Activated CD4-positive, alpha-beta T cell treated with anti-CD3 and anti-CD28 coated beads, Interleukin-2, amount 10 ng/mL, durations not matched to agents 24 days and 14 days (primary cell): ENCODE data around the gene PHOX2A. TPM values are rescaled to one million over a fixed set of nuclear protein-coding genes. Genes with fewer than 3 reads are reported as not detected.

ENCODE experiments used
- DNase-seq: peaks from one replicate; pipeline ENCODE4 v3.0.0; 2022
- H3K27ac Mint-ChIP-seq: one replicate; pipeline ENCODE4 v1.8.0; 2022; ENCODE audit warnings: mild to moderate bottlenecking, mixed read lengths
- H3K27me3 Mint-ChIP-seq: one replicate; pipeline ENCODE4 v1.8.0; 2022; ENCODE audit warnings: mixed read lengths
- H3K36me3 Mint-ChIP-seq: one replicate; pipeline ENCODE4 v1.8.0; 2022; ENCODE audit warnings: low read depth, mild to moderate bottlenecking, mixed read lengths
- H3K4me1 Mint-ChIP-seq: one replicate; pipeline ENCODE4 v1.8.0; 2021; ENCODE audit warnings: mixed read lengths
- H3K4me3 Mint-ChIP-seq: one replicate; pipeline ENCODE4 v1.8.0; 2022; ENCODE audit warnings: mild to moderate bottlenecking, moderate library complexity, mixed read lengths
- H3K9me3 Mint-ChIP-seq: one replicate; pipeline ENCODE4 v1.8.0; 2021; ENCODE audit warnings: mixed read lengths
- intact Hi-C: fragments of 100-400 bp; cut with micrococcal nuclease; formaldehyde crosslinking; loops from one replicate; pipeline ENCODE4 v1.15.1; 2023
- total RNA-seq: library from RNA; stranded (reverse); gene quantifications from 2 replicates; pipeline ENCODE4 v1.2.3, GENCODE V29; 2022

The PHOX2A gene
- total RNA-seq, 1 donor from 2014 or later = not detected

GRCh38 chr11:72243173-72244059 is 560 bp downstream of the PHOX2A start:
- H3K9me3 Mint-ChIP-seq = no peaks in the 10 kb centered on the region
- intact Hi-C loops = no loop called here

DNA sequence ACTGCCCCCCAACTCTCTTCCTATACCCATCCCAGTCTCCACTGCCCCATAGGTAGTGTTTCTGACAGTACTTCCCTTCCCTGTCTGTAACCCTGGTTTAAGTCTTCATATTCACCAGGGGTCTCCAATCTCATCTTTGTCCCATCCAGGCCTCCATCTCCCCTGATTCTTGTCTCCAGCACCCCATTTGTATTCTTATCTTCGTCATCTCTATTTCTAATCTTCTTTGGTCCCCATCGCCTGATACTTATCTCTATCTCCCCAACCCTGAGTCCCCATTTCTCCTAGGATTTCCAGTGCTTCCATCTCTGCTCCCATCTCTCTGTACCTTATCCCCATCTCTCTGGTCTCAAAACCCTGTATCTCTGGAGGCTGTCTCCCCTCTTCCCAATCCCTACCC is 1.8 kb downstream of the PHOX2A start:
- no peak for DNase-seq
- H3K36me3 Mint-ChIP-seq = peaks cover 15% of the 10 kb centered on the region
- H3K27ac Mint-ChIP-seq = no peak overlapping the region
- H3K4me1 Mint-ChIP-seq = peaks cover 18% of the 10 kb centered on the region
- intact Hi-C loops = no loop called here
- peak overlapping the region; percentile 14 for H3K4me3 Mint-ChIP-seq
- peaks cover 50% of the 10 kb centered on the region for H3K27me3 Mint-ChIP-seq
- H3K9me3 Mint-ChIP-seq = no peaks in the 10 kb centered on the region

More at GRCh38 chr11:72243173-72244059, 560 bp downstream of the PHOX2A start:
- H3K36me3 Mint-ChIP-seq = peaks cover 12% of the 10 kb centered on the region
- peaks cover 53% of the 10 kb centered on the region for H3K27me3 Mint-ChIP-seq
- H3K27ac Mint-ChIP-seq = no peak overlapping the region
- peaks cover 18% of the 10 kb centered on the region for H3K4me1 Mint-ChIP-seq
- no peak for DNase-seq
- peak overlapping the region; percentile 35 for H3K4me3 Mint-ChIP-seq

DNA sequence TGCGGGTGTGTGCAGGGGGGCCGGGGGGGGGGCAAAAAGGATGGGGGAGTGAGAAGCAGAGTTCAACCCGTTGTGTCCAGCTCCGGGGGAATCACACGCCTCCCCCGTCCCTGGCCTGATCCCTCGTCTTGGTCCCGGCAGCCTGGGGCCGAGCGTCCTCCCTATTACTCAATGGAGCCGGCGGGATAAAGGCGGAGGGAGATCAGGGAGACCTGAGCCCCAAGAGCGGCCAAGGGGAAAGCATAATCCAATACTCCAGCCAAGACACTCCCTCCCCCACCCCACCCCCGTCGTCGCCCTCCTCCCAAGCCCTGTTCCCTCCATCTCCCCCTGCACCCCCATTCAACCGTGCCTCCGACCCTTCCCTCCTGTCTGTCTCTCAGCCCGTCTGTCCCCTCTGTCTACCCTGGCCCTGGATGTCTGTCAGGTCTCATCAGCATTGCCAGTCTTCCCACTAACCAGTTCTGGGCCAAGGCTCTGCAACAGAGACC is 2.6 kb downstream of the PHOX2A start:
- Mint-ChIP-seq H3K4me3 (no peak overlapping the region), H3K27me3 (peaks cover 50% of the 10 kb centered on the region), H3K36me3 (peaks cover 23% of the 10 kb centered on the region), H3K4me1 (peaks cover 18% of the 10 kb centered on the region), H3K27ac (no peak overlapping the region), H3K9me3 (no peaks in the 10 kb centered on the region)
- intact Hi-C loops = no loop called here
- no peak for DNase-seq

GRCh38 chr11:72240461-72241290 is 3.3 kb downstream of the PHOX2A start:
- Mint-ChIP-seq H3K4me1 (peaks cover 18% of the 10 kb centered on the region), H3K27me3 (peaks cover 50% of the 10 kb centered on the region), H3K4me3 (peak overlapping the region; percentile 70), H3K27ac (peak overlapping the region; percentile 78), H3K36me3 (peaks cover 27% of the 10 kb centered on the region), H3K9me3 (no peaks in the 10 kb centered on the region)
- intact Hi-C loops = no loop called here
- DNase-seq = no peak

DNA sequence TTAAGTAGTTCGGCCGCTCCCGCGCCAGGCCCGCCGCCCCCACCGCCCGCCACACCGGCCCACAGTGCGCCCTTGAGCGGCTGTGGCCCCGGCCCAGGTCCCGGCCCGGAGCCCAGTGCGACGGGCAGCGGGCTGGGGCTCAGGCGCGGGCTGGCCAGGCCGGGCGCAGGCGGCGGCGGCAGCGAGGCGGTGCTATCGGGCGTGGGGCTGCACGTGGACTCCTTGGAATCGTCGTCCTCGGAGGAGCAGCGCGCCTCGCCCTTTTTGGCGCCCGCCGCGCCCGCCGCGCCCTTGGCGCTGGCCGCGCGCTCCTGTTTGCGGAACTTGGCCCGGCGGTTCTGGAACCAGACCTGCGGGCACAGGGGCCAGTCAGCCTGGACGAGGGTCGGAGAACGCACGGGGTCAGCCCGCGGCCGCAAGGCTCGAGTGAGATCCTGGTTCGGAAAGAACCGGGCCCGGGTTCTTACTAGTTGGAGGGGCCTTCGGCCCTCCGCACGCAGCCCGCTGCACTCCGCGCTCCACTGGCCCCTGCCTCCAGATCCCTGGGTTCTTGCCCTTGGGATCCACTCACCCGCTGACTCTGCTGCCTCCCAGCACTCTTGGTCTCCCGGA is 4.0 kb downstream of the PHOX2A start:
- intact Hi-C loops = loop anchor here (2.0 kb wide), 1 partner anchor 15 kb away; the partner anchor contains the start of gene INPPL1
- Mint-ChIP-seq H3K4me1 (peaks cover 18% of the 10 kb centered on the region), H3K9me3 (no peaks in the 10 kb centered on the region), H3K27me3 (peaks cover 50% of the 10 kb centered on the region), H3K27ac (peak overlapping the region; percentile 78), H3K36me3 (peaks cover 29% of the 10 kb centered on the region), H3K4me3 (peak overlapping the region; percentile 70)
- no peak for DNase-seq

- intact Hi-C loops = loop anchor here (2.0 kb wide), 1 partner anchor 15 kb away; the partner anchor contains the start of gene INPPL1
These were observed 4.6 kb downstream of the PHOX2A start for GRCh38 chr11:72239313-72239848.

GRCh38 chr11:72238492-72239312 is 5.3 kb downstream of the PHOX2A start:
- intact Hi-C loops = loop anchor here (2.0 kb wide), 1 partner anchor 14 kb away; the partner anchor contains the start of gene INPPL1
- Mint-ChIP-seq H3K4me1 (peaks cover 13% of the 10 kb centered on the region), H3K36me3 (peaks cover 38% of the 10 kb centered on the region), H3K27ac (no peak overlapping the region), H3K4me3 (no peak overlapping the region), H3K27me3 (peaks cover 44% of the 10 kb centered on the region), H3K9me3 (no peaks in the 10 kb centered on the region)
- no peak for DNase-seq

More at GRCh38 chr11:72239313-72239848, 4.6 kb downstream of the PHOX2A start:
- DNase-seq = no peak
- Mint-ChIP-seq H3K36me3 (peaks cover 34% of the 10 kb centered on the region), H3K4me1 (peaks cover 14% of the 10 kb centered on the region), H3K9me3 (no peaks in the 10 kb centered on the region), H3K27ac (no peak overlapping the region), H3K27me3 (peaks cover 45% of the 10 kb centered on the region), H3K4me3 (peak overlapping the region; percentile 56)

DNA sequence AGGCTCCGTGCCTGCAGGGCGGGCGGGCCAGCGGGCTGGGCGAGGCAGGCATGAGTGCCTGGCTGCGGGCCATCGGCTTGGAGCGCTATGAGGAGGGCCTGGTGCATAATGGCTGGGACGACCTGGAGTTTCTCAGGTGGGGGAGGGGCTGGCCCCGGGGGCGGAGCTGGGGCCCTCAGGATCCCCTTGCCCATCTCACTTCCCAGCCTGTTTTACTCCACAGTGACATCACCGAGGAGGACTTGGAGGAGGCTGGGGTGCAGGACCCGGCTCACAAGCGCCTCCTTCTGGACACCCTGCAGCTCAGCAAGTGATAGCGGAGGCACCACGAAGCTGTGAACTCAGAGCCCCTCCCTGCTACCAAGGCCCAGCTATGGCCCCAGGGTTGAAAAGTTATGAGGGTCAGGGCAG is 5.9 kb downstream of the PHOX2A start:
- Mint-ChIP-seq H3K27ac (no peak overlapping the region), H3K4me3 (no peak overlapping the region), H3K4me1 (peaks cover 10% of the 10 kb centered on the region), H3K36me3 (peaks cover 42% of the 10 kb centered on the region), H3K27me3 (peaks cover 37% of the 10 kb centered on the region), H3K9me3 (no peaks in the 10 kb centered on the region)
- peak; percentile 83 for DNase-seq
- intact Hi-C loops = loop anchor here (2.0 kb wide), 1 partner anchor 13 kb away; the partner anchor contains the start of gene INPPL1

- Mint-ChIP-seq H3K27me3 (peaks cover 31% of the 10 kb centered on the region), H3K4me1 (peaks cover 10% of the 10 kb centered on the region), H3K36me3 (peaks cover 46% of the 10 kb centered on the region), H3K4me3 (no peak overlapping the region), H3K9me3 (no peaks in the 10 kb centered on the region), H3K27ac (no peak overlapping the region)
- DNase-seq = no peak
- intact Hi-C loops = no loop called here
These were observed 6.7 kb downstream of the PHOX2A start for GRCh38 chr11:72237112-72237931.

DNA sequence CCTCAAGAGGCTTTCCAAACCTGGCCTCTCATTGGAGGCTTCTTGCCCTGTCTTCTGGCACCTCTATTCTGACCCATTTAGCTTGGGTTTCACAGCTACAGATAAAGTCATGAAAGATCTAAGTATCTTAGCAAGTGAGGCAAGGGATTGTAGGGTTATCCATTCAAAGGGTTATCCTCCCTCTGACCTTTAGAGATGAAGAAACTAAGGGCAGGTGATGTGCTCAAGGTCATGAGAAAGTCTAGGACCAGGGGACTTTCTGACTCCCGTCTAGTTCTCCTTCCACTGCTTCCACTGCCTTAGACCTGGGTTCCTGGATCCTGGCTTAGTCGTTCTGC is 7.2 kb downstream of the PHOX2A start:
- Mint-ChIP-seq H3K27ac (no peak overlapping the region), H3K27me3 (peaks cover 25% of the 10 kb centered on the region), H3K4me3 (no peak overlapping the region), H3K4me1 (peaks cover 7% of the 10 kb centered on the region), H3K36me3 (peaks cover 45% of the 10 kb centered on the region), H3K9me3 (no peaks in the 10 kb centered on the region)
- intact Hi-C loops = no loop called here
- DNase-seq = no peak

DNA sequence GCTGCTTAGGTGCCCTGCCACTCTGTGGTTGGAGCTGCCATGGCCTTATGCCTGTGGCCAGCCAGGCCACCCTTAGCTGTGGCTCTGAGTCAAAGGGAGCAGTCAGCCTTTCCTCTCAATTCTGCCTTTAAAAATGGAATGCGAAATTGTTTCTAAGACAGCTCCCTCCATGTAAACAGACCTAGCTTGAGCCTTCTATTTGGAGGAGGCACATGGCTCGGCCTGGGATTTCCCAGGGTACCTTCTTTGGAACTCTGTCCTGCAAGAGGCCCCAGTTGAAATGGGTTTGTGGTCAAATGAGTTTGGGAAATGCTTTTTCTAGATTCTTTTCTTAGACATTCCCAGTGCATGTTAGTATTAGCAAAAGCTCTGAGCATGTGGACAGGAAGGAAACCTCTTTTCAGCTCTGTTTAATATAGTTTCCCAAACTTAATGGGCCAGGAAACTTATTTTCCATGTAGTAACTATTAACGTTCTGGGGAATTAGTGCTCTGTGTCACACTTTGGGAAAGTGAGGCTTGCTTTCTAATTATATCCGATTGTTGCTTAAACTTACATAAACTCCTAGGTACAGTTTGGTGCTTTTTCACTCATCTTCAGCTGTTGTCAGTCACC is 7.8 kb downstream of the PHOX2A start:
- H3K9me3 Mint-ChIP-seq = no peaks in the 10 kb centered on the region
- H3K36me3 Mint-ChIP-seq = peaks cover 50% of the 10 kb centered on the region
- intact Hi-C loops = no loop called here

More for the DNA sequence above, 7.8 kb downstream of the PHOX2A start:
- no peak for DNase-seq
- Mint-ChIP-seq H3K27me3 (peaks cover 20% of the 10 kb centered on the region), H3K27ac (no peak overlapping the region), H3K4me3 (no peak overlapping the region), H3K4me1 (peaks cover 7% of the 10 kb centered on the region)
